ENCODE results near the gene OR4D11.
"Not testable (repeated sequence)": the region's sequence is repeated elsewhere in the genome, so short reads cannot be mapped to it uniquely, and the experiment has no call there.

OR4D11 gene

DNA sequence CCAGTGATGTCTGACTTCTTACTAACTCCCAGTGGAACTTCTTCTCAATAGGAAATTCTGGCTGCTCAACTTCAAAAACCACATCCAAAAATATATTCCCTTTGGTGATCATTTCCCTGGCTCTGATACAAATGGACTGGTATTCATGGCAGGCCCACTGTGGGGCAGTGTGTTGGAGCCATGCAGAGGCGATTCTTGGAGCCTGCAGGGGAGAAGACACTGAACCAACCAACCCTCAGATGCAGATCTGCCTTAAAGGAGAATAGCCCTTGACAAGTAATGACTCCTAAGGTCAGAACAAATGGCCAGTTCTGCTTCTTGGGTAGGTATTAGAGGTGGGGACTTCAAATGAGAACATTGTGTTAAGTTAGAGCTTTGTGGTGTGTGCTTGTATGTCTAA, 20.2 kb downstream of the OR4D11 start:
- in situ Hi-C loops (cut with HindIII; ENCODE audit: low sequenced_read_pairs), result no loop called here
- DNase-seq (ENCODE audit: low read depth, low spot score), result no peak
- TF ChIP-seq, protein P1, sequence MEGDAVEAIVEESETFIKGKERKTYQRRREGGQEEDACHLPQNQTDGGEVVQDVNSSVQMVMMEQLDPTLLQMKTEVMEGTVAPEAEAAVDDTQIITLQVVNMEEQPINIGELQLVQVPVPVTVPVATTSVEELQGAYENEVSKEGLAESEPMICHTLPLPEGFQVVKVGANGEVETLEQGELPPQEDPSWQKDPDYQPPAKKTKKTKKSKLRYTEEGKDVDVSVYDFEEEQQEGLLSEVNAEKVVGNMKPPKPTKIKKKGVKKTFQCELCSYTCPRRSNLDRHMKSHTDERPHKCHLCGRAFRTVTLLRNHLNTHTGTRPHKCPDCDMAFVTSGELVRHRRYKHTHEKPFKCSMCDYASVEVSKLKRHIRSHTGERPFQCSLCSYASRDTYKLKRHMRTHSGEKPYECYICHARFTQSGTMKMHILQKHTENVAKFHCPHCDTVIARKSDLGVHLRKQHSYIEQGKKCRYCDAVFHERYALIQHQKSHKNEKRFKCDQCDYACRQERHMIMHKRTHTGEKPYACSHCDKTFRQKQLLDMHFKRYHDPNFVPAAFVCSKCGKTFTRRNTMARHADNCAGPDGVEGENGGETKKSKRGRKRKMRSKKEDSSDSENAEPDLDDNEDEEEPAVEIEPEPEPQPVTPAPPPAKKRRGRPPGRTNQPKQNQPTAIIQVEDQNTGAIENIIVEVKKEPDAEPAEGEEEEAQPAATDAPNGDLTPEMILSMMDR (IDR thresholded peaks at IDR 0.05; ENCODE audit: low read depth, low read length), result no peak
- H3K4me3 ChIP-seq (ENCODE audit: low read depth, low read length), result no peak overlapping the region

DNA sequence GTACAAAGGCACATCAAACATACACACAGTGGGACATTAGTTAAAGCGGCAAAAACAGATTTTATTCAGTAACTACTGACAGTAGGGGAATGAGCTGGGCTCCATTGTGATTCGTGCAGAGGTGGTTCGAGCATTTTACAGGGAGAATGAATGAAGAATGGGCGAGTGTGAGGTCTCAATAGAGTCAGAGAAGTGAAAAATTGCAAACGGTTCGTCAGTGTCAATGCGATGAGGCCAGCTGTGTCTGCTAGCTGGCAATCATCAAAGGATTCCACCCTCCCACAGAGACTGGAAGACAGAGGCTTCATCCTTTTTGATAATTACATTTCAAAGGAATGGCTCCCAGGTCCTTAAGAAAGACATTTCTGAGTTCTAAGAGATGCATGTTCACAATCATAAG, 25.3 kb downstream of the OR4D11 start:
- TF ChIP-seq, protein P1 (IDR thresholded peaks at IDR 0.05; ENCODE audit: low read depth, low read length), result no peak
- in situ Hi-C loops (cut with HindIII; ENCODE audit: low sequenced_read_pairs), result no loop called here
- DNase-seq (ENCODE audit: low read depth, low spot score), result no peak
- H3K4me3 ChIP-seq (ENCODE audit: low read depth, low read length), result no peak overlapping the region

DNA sequence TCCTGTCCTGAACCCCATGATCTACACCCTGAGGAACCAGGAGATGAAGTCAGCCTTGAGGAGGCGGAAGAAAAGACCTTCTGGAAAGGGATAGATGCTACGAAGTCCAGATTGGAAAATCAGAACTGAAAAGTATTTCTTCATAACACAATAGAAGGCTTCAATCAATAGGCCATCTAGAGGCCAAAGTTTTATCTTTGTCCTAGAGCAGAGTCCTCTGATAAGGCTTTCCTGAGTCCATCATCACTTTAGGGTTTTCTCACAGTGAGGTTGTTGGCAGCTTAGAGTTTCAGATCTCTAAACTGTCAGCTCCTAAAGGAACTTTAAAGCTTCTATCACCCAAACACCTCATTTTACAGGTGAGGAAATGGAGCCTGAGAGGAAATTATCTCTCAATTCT, 29.2 kb downstream of the OR4D11 start:
- TF ChIP-seq, protein P1 (IDR thresholded peaks at IDR 0.05; ENCODE audit: low read depth, low read length), result no peak
- in situ Hi-C loops (cut with HindIII; ENCODE audit: low sequenced_read_pairs), result no loop called here
- DNase-seq (ENCODE audit: low read depth, low spot score), result no peak
- no peak overlapping the region for H3K4me3 ChIP-seq (ENCODE audit: low read depth, low read length)

DNA sequence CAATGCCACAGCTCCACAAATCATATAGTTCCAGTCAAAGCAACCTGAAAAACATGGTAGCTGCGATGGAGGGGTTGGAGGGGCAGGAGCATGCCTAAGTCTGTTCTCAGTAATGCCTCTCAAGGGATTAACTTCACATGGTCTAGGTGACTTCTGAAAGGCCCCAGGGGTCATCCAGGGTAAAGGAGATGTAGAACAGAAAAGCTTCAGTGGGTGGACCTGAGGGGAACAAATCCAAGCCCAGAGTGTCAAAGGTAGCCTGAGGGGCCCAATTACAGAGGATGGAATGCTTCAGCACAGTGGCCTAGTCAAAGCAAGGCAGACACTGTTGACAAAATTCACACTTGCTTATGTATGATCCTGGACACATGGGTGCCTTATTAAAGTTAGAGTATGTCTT, 31.3 kb downstream of the OR4D11 start:
- in situ Hi-C loops (cut with HindIII; ENCODE audit: low sequenced_read_pairs), result no loop called here
- DNase-seq (ENCODE audit: low read depth, low spot score), result no peak
- no peak overlapping the region for H3K4me3 ChIP-seq (ENCODE audit: low read depth, low read length)

DNA sequence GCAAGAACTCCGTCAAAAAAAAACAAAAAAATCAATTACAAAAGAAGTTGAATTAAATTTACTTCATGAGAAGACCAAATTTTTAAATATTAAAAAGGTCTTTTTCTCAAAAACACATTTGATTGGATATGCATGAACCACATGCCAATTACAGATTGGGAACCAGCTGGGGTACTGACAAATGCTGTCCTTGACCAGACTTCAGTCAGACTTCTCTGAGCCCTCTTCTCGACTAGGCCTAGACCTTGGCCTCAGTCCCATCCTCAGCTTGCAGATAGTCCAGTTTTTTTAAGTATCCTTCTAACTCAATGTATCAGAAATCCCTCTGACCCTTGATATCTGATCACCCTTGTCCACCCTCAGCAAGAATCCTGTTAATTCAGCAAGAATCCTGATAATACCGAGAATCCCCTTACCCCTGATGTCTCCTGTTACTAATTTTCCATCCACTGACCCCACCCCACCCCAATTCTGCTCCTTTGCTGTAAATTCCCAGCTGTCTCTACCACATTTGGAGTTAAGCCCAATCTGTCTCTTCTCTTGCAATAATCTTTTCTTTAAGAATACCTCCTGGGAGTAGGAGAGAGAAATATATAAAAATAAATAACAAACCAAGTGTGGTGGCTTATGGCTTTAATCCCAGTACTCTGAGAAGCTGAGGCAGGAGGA, 38.9 kb downstream of the OR4D11 start:
- TF ChIP-seq, protein P1 (IDR thresholded peaks at IDR 0.05; ENCODE audit: low read depth, low read length), result no peak
- DNase-seq (ENCODE audit: low read depth, low spot score), result no peak
- in situ Hi-C loops (cut with HindIII; ENCODE audit: low sequenced_read_pairs), result no loop called here
- H3K4me3 ChIP-seq (ENCODE audit: low read depth, low read length), result no peak overlapping the region

More for the DNA sequence above, 31.3 kb downstream of the OR4D11 start:
- TF ChIP-seq, protein P1 (IDR thresholded peaks at IDR 0.05; ENCODE audit: low read depth, low read length), result no peak

DNA sequence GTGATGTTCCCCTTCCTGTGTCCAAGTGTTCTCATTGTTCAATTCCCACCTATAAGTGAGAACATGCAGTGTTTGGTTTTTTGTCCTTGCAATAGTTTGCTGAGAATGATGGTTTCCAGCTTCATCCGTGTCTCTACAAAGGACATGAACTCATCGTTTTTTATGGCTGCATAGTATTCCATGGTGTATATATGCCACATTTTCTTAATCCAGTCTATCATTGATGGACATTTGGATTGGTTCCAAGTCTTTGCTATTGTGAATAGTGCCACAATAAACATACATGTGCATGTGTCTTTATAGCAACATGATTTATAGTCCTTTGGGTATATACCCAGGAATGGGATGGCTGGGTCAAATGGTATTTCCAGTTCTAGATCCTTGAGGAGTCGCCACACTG, 40.3 kb downstream of the OR4D11 start:
- H3K4me3 ChIP-seq (ENCODE audit: low read depth, low read length); in situ Hi-C loops (cut with HindIII; ENCODE audit: low sequenced_read_pairs); DNase-seq (ENCODE audit: low read depth, low spot score): not testable (repeated sequence)

DNA sequence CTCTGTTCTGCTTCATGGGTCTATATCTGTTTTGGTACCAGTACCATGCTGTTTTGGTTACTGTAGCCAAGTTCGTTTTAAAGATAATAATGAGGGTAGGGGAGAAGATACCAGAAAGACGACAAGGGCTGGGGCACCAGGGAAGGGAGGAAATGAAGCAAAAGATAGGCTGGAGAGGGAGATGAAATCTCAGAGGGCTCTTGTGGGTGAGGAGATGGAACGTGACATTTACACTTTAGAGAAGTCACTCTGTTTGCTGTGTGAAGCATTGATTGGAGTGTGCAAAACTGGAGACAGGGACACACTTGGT, 41.4 kb downstream of the OR4D11 start:
- no peak overlapping the region for H3K4me3 ChIP-seq (ENCODE audit: low read depth, low read length)
- in situ Hi-C loops (cut with HindIII; ENCODE audit: low sequenced_read_pairs), result no loop called here
- no peak for DNase-seq (ENCODE audit: low read depth, low spot score)
- TF ChIP-seq, protein P1 (IDR thresholded peaks at IDR 0.05; ENCODE audit: low read depth, low read length), result no peak
